ENCODE results near the gene INSIG1. TPM values are rescaled to one million over a fixed set of nuclear protein-coding genes. Genes with fewer than 3 reads are reported as not detected.

The INSIG1 gene
- polyA plus RNA-seq, 3 donors = 37.1 to 85.6 (median 39.6) TPM

- Mint-ChIP-seq H3K4me3 (no peak overlapping the region), H3K27me3 (ENCODE audit: low read depth in 3 of 3) (peaks cover 0 to 16% (median 9%) of the 10 kb centered on the region in 3 donors), H3K36me3 (no peaks in the 10 kb centered on the region), H3K9me3 (peaks cover 8 to 16% (median 11%) of the 10 kb centered on the region in 7 donors), H3K27ac (no peak overlapping the region), H3K4me1 (no peaks in the 10 kb centered on the region)
- Histone ChIP-seq H3K4me3 (replicated peaks in 1 of 3; ENCODE audit: low read depth in 2 of 3, low read length in 3 of 3) (no peak overlapping the region), H3K4me1 (ENCODE audit: control insufficient read depth in 1 of 2, insufficient read depth in 2 of 2, low read length in 2 of 2) (no peaks in the 10 kb centered on the region), H3K27me3 (ENCODE audit: control insufficient read depth in 2 of 2, insufficient read depth in 2 of 2, low read length in 2 of 2) (no peaks in the 10 kb centered on the region), H3K36me3 (replicated peaks in 1 of 2; ENCODE audit: control insufficient read depth in 1 of 2, insufficient read depth in 2 of 2, low read length in 2 of 2) (no peaks in the 10 kb centered on the region), H3K9me3 (replicated peaks in 1 of 2; ENCODE audit: control insufficient read depth in 1 of 2, insufficient read depth in 1 of 2, low read length in 2 of 2) (peaks cover 1 to 11% of the 10 kb centered on the region in 2 donors), H3K4me2 (replicated peaks; ENCODE audit: extremely low read depth, low read length, poor library complexity, severe bottlenecking) (no peak overlapping the region), H3K9ac (ENCODE audit: insufficient read depth, low read length, poor library complexity, severe bottlenecking) (no peak overlapping the region), H3K79me2 (ENCODE audit: insufficient read depth, low read length) (no peaks in the 10 kb centered on the region), H2AFZ (ENCODE audit: insufficient read depth, low read depth, low read length, poor library complexity, severe bottlenecking) (no peak overlapping the region), H4K20me1 (ENCODE audit: insufficient read depth, low read length) (no peaks in the 10 kb centered on the region), H3K27ac (ENCODE audit: low read depth in 1 of 2, low read length in 2 of 2) (no peak overlapping the region)
- TF ChIP-seq CTCF (IDR thresholded peaks at IDR 0.05) = no peak
- DNase-seq = no peak
- WGBS (ENCODE audit: insufficient coverage) = 87% methylated on average over 10 of the region's 13 CpGs
- intact Hi-C loops (cut with micrococcal nuclease) = no loop called here
These were observed 30.1 kb downstream of the INSIG1 start for GRCh38 chr7:155327590-155328320.

- no peaks in the 10 kb centered on the region for H3K27me3 ChIP-seq (ENCODE audit: control insufficient read depth in 2 of 2, insufficient read depth in 2 of 2, low read length in 2 of 2)
- intact Hi-C loops (cut with micrococcal nuclease) = no loop called here
- H3K27me3 Mint-ChIP-seq (ENCODE audit: low read depth in 3 of 3) = peaks cover 0 to 16% (median 6%) of the 10 kb centered on the region in 3 donors
- no peaks in the 10 kb centered on the region for H3K36me3 Mint-ChIP-seq
- H3K27ac Mint-ChIP-seq = no peak overlapping the region
- no peaks in the 10 kb centered on the region for H3K36me3 ChIP-seq (replicated peaks in 1 of 2; ENCODE audit: control insufficient read depth in 1 of 2, insufficient read depth in 2 of 2, low read length in 2 of 2)
- no peak overlapping the region for H3K9ac ChIP-seq (ENCODE audit: insufficient read depth, low read length, poor library complexity, severe bottlenecking)
- no peak overlapping the region for H3K27ac ChIP-seq (ENCODE audit: low read depth in 1 of 2, low read length in 2 of 2)
- H3K79me2 ChIP-seq (ENCODE audit: insufficient read depth, low read length) = no peaks in the 10 kb centered on the region
- peaks cover 0 to 8% (median 6%) of the 10 kb centered on the region in 7 donors for H3K9me3 Mint-ChIP-seq
- no CpG with 5 or more reads among the region's 5 CpGs for WGBS (ENCODE audit: insufficient coverage)
- H3K4me1 ChIP-seq (ENCODE audit: control insufficient read depth in 1 of 2, insufficient read depth in 2 of 2, low read length in 2 of 2) = no peaks in the 10 kb centered on the region
- no peaks in the 10 kb centered on the region for H4K20me1 ChIP-seq (ENCODE audit: insufficient read depth, low read length)
- peaks cover 0 to 11% of the 10 kb centered on the region in 2 donors for H3K9me3 ChIP-seq (replicated peaks in 1 of 2; ENCODE audit: control insufficient read depth in 1 of 2, insufficient read depth in 1 of 2, low read length in 2 of 2)
- H3K4me3 Mint-ChIP-seq = no peak overlapping the region
- H2AFZ ChIP-seq (ENCODE audit: insufficient read depth, low read depth, low read length, poor library complexity, severe bottlenecking) = no peak overlapping the region
- no peak for TF ChIP-seq CTCF (IDR thresholded peaks at IDR 0.05)
- H3K4me1 Mint-ChIP-seq = no peaks in the 10 kb centered on the region
- no peak overlapping the region for H3K4me2 ChIP-seq (replicated peaks; ENCODE audit: extremely low read depth, low read length, poor library complexity, severe bottlenecking)
- no peak overlapping the region for H3K4me3 ChIP-seq (replicated peaks in 1 of 3; ENCODE audit: low read depth in 2 of 3, low read length in 3 of 3)
- DNase-seq = no peak
These were observed 31.5 kb downstream of the INSIG1 start for GRCh38 chr7:155329225-155329624.

All from CD14-positive monocyte (primary cell).